Ramos (cell line): ENCODE measurements around the gene CENPC.

Experiments used
- in situ Hi-C: fragments of 300-500 bp; cut with MboI; formaldehyde crosslinking; loops from one replicate; pipeline ENCODE4 v1.14.3; 2022; ENCODE audit warnings: low sequenced_read_pairs; ENCODE audit not compliant: unreplicated experiment

CENPC gene

GRCh38 chr4:67436742-67437141 lies 108.6 kb downstream of the CENPC start:
- in situ Hi-C loops = no loop called here

- in situ Hi-C loops = no loop called here
Measured at GRCh38 chr4:67430989-67431388, 114.3 kb downstream of the CENPC start.

DNA sequence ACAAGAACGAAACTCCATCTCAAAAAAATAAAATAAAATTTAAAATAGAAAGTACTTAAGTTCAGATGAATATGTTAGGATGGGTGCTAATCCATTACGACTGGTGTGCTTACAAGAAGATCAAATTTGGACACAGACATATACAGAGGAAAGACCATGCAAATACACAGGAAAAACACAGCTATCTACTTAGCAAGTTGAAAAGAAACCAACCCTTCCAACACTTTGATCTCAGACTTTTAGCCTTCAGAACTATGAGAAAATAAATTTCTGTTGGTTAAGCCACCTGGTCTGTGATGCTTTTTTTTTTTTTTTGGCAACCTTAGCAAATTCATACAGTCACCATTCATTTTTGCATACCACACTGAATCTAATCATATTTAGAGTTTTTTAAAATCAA lies 116.5 kb downstream of the CENPC start:
- in situ Hi-C loops = no loop called here
